ENCODE data around the gene DGKZ. TPM values are rescaled to one million over a fixed set of nuclear protein-coding genes. Genes with fewer than 3 reads are reported as not detected.
"Not testable (repeated sequence)": the region's sequence is repeated elsewhere in the genome, so short reads cannot be mapped to it uniquely, and the experiment has no call there.

The DGKZ gene
- total RNA-seq, 1 experiment from 2014 or later = 80.8 TPM

DNA sequence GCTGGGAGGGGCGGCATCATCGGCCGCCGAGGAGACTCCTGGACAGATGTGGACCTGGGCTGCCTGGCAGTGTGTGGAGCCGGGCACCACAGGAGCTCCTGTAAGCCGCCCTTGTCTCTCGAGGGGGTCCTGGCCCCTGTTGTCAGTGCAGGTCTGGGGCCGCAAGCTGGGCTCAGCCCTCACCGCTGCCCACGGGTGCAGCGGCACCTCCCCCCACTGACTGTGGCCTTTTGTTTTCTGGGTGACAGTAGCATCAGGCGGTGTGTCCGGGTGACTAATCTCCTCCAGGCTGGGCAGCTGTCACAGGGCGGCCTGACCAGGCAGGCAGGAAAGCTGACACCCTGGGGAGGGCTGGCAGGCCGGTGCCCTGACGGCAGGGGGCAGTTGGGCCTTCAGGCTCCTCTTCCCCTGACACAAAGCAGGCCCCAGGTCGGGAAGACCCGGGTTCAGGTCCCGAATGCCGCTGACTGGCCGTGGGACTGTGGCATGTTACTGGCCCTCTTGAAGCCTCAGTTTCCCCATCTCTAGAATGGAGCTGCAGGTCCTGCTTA is 16.3 kb downstream of the DGKZ start:
- Histone ChIP-seq H3K36me3 (replicated peaks; ENCODE audit: control insufficient read depth, insufficient read depth, low read length) (peaks cover 7% of the 10 kb centered on the region), H3K4me3 (ENCODE audit: insufficient read depth, low read depth, low read length) (no peak overlapping the region), H3K27me3 (ENCODE audit: control insufficient read depth, insufficient read depth, low read length) (no peaks in the 10 kb centered on the region)
- DNase-seq = no peak

DNA sequence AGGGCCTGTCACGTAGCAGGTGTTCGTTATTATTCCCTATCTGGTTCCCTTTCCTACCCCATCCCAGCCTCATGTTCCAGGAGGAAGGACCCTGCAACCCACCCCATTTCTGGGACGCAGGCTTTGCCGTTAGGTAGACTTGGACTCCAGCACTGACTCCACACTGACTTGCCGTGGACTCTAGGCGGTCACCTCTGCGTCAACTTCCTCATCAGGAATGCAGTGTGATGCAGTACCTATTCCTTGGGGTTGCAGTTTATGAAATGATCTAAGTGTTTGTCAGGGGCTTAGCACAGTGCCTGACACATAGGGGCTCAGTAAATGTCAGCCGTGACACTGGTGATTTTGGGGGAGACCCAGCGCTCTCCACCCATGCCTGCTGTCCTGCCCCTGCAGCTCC is 16.8 kb downstream of the DGKZ start:
- DNase-seq = no peak
- no peaks in the 10 kb centered on the region for H3K27me3 ChIP-seq (ENCODE audit: control insufficient read depth, insufficient read depth, low read length)
- peaks cover 9% of the 10 kb centered on the region for H3K36me3 ChIP-seq (replicated peaks; ENCODE audit: control insufficient read depth, insufficient read depth, low read length)
- no peak overlapping the region for H3K4me3 ChIP-seq (ENCODE audit: insufficient read depth, low read depth, low read length)

DNA sequence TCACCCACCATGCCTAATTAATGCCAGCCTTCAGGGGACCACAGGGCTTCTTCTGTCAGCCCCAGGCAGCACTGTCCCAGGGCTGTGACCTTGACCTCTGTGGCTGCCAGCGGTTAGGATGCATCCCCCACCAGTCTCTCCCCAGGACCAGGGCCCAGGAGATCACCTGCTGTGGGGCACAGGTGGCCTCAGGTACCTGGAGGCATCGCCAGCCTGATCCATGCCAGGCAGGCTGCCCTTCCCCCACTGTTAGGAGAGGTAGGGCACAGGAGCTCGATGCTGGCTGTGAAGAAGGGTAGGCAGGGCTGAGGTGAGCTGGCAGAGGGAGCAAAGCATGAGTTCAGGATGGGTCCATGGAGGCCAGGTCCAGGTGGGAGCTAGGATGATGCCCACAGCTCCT is 17.5 kb downstream of the DGKZ start:
- H3K36me3 ChIP-seq (replicated peaks; ENCODE audit: control insufficient read depth, insufficient read depth, low read length) = peaks cover 9% of the 10 kb centered on the region
- H3K27me3 ChIP-seq (ENCODE audit: control insufficient read depth, insufficient read depth, low read length) = no peaks in the 10 kb centered on the region
- no peak for DNase-seq
- no peak overlapping the region for H3K4me3 ChIP-seq (ENCODE audit: insufficient read depth, low read depth, low read length)

DNA sequence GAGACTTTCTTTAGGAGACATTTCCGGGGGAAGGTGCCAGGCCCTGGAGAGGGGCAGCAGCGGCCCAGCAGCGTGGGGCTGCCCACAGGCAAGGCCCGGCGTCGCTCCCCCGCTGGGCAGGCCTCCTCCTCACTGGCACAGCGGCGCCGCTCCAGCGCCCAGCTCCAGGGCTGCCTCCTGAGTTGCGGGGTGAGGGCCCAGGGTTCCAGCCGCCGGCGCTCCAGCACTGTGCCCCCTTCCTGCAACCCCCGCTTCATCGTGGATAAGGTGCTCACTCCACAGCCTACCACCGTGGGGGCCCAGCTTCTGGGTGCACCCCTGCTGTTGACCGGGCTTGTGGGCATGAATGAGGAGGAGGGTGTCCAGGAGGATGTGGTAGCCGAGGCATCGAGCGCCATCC is 19.0 kb downstream of the DGKZ start:
- DNase-seq = no peak
- Histone ChIP-seq H3K36me3 (replicated peaks; ENCODE audit: control insufficient read depth, insufficient read depth, low read length) (peaks cover 16% of the 10 kb centered on the region), H3K27me3 (ENCODE audit: control insufficient read depth, insufficient read depth, low read length) (no peaks in the 10 kb centered on the region), H3K4me3 (ENCODE audit: insufficient read depth, low read depth, low read length) (no peak overlapping the region)

DNA sequence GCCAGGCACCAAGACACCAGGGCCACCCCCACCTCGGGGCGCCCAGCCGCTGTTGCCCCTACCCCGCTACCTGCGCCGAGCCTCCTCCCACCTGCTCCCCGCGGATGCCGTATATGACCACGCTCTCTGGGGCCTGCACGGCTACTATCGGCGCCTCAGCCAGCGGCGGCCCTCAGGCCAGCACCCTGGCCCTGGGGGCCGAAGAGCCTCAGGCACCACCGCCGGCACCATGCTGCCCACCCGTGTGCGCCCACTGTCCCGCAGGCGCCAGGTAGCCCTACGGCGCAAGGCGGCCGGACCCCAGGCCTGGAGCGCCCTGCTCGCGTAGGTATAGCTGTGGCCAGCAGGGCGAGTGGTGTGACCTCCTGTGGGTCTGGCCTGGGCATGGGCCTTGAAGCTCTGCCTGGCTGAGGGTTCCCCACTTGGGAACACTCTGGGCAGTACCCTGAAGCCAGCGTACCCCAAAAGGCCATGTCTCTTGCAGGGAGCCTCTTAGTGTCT is 19.4 kb downstream of the DGKZ start:
- DNase-seq = no peak
- Histone ChIP-seq H3K4me3 (ENCODE audit: insufficient read depth, low read depth, low read length) (no peak overlapping the region), H3K27me3 (ENCODE audit: control insufficient read depth, insufficient read depth, low read length) (no peaks in the 10 kb centered on the region), H3K36me3 (replicated peaks; ENCODE audit: control insufficient read depth, insufficient read depth, low read length) (peaks cover 17% of the 10 kb centered on the region)

DNA sequence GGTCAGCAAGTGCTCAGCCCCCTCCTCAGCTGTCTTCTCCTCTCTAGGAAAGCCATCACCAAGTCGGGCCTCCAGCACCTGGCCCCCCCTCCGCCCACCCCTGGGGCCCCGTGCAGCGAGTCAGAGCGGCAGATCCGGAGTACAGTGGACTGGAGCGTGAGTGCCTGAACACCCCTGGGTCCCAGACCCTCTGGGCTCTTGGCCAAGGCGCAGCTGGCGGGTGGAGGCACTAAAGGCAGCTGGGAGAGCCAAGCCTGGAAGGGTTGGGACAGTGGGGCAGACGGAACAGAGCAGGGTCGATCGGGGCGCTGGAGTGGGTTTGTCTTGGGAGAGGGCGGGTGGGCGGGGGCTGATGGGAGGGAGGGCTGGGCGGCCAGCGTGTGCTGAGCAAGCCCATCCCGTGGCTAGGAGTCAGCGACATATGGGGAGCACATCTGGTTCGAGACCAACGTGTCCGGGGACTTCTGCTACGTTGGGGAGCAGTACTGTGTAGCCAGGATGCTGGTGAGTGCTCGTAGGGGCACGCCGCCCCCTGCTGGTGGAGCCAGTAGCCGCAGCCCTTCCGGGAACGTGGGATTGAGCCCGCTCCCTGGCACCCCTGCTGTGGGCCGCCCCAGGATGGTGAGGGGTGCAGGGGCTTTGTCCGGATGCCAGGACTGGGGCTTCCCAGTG is 20.1 kb downstream of the DGKZ start:
- no peaks in the 10 kb centered on the region for H3K27me3 ChIP-seq (ENCODE audit: control insufficient read depth, insufficient read depth, low read length)
- peaks cover 18% of the 10 kb centered on the region for H3K36me3 ChIP-seq (replicated peaks; ENCODE audit: control insufficient read depth, insufficient read depth, low read length)
- peak; percentile 95 for DNase-seq
- H3K4me3 ChIP-seq (ENCODE audit: insufficient read depth, low read depth, low read length) = no peak overlapping the region

DNA sequence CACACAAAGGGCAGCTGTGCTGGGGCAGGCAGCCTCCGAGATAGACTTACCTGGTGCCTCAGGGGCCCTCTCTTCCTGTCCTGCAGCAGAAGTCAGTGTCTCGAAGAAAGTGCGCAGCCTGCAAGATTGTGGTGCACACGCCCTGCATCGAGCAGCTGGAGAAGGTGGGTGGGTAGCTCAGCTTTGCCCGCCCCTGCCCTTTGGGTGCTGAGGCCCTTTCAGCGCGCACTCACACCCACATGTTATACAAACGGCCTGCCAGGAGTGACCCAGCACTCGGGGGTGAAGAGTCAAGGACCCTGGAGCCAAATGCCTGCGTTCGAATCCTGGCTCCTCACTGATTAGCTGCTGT is 20.6 kb downstream of the DGKZ start:
- peaks cover 20% of the 10 kb centered on the region for H3K36me3 ChIP-seq (replicated peaks; ENCODE audit: control insufficient read depth, insufficient read depth, low read length)
- no peaks in the 10 kb centered on the region for H3K27me3 ChIP-seq (ENCODE audit: control insufficient read depth, insufficient read depth, low read length)
- no peak overlapping the region for H3K4me3 ChIP-seq (ENCODE audit: insufficient read depth, low read depth, low read length)
- DNase-seq = no peak

DNA sequence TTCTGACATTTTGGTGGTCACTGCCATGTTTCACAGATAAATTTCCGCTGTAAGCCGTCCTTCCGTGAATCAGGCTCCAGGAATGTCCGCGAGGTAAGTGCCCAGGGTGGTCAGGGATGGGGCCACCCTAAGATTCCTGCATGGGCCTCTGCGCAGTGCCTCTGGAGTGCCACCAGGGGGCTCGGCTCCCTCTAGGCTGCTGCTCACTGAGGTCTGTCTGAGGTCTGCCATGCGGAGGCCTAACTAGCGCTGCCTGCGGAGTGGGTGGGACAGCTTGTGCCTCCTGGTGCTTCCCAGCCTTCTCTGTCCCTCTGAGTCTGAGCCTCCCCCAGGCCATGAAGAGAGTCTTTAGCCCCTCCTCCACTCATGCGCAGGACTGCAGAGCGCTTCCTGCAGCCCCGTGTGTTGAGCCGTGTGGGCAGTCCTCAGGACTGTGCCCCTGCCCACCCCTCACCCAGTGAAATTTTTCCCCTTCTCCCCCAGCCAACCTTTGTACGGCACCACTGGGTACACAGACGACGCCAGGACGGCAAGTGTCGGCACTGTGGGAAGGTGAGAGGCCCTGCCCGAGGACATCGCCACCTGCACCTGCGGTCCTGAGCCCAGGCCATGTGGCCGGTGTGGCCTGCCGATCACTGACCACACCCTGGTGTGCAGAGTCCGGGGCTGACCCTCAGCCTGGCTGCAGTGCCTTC is 22.3 kb downstream of the DGKZ start:
- Histone ChIP-seq H3K36me3 (replicated peaks; ENCODE audit: control insufficient read depth, insufficient read depth, low read length) (peaks cover 22% of the 10 kb centered on the region), H3K4me3 (ENCODE audit: insufficient read depth, low read depth, low read length) (no peak overlapping the region), H3K27me3 (ENCODE audit: control insufficient read depth, insufficient read depth, low read length) (no peaks in the 10 kb centered on the region)
- DNase-seq = peak; percentile 94

DNA sequence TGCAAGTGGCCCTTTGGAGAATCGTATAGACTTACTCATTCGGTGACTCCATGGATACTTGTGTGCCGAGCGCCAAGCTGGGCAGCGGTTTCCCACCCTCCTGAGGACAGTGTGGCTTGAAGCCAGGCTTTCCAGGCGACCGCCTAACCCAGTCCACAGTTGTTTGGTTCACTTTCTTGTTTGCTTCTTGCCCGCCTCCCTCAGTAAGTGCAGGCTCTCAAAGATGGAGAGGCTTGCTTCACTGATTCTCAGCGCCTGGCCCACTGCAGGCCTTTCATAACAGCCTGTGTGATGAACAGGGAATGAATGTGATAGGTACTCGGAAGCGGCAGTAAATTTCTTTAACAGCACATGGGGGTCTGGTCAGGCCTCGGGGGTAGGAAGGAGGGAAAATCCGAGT is 23.0 kb downstream of the DGKZ start:
- H3K27me3 ChIP-seq (ENCODE audit: control insufficient read depth, insufficient read depth, low read length) = no peaks in the 10 kb centered on the region
- no peak for DNase-seq
- peaks cover 26% of the 10 kb centered on the region for H3K36me3 ChIP-seq (replicated peaks; ENCODE audit: control insufficient read depth, insufficient read depth, low read length)
- no peak overlapping the region for H3K4me3 ChIP-seq (ENCODE audit: insufficient read depth, low read depth, low read length)

DNA sequence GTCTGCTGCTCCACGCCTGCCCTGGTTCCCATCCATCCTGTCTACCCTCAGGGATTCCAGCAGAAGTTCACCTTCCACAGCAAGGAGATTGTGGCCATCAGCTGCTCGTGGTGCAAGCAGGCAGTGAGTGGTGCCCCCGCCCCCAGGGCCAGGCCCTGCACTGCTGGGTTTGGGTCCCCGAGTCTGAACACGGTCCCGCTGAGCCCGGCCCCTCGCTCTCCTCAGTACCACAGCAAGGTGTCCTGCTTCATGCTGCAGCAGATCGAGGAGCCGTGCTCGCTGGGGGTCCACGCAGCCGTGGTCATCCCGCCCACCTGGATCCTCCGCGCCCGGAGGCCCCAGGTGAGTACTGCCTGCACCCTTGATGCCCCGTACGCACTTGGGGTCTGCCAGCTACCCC is 24.0 kb downstream of the DGKZ start:
- not testable (repeated sequence) for DNase-seq
- peaks cover 29% of the 10 kb centered on the region for H3K36me3 ChIP-seq (replicated peaks; ENCODE audit: control insufficient read depth, insufficient read depth, low read length)

DNA sequence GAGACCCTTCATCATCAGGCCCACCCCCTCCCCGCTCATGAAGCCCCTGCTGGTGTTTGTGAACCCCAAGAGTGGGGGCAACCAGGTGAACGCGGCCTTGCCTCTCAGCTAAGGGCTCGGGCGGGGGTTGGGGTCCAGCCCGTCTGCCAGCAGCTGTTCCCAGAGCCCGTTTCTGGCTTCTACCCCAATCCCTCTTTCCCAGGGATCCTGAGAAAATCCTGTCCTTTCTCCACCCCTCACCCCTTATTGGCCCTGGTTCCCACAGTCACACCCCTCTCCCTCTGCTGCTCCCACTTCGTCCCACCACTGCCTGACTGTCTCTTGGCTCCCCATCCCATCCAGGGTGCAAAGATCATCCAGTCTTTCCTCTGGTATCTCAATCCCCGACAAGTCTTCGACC is 24.8 kb downstream of the DGKZ start:
- Histone ChIP-seq H3K36me3 (replicated peaks; ENCODE audit: control insufficient read depth, insufficient read depth, low read length) (peaks cover 33% of the 10 kb centered on the region), H3K27me3 (ENCODE audit: control insufficient read depth, insufficient read depth, low read length) (no peaks in the 10 kb centered on the region), H3K4me3 (ENCODE audit: insufficient read depth, low read depth, low read length) (no peak overlapping the region)
- DNase-seq = no peak

More for the DNA sequence above, 24.0 kb downstream of the DGKZ start:
- not testable (repeated sequence) for H3K4me3 ChIP-seq (ENCODE audit: insufficient read depth, low read depth, low read length); H3K27me3 ChIP-seq (ENCODE audit: control insufficient read depth, insufficient read depth, low read length)

DNA sequence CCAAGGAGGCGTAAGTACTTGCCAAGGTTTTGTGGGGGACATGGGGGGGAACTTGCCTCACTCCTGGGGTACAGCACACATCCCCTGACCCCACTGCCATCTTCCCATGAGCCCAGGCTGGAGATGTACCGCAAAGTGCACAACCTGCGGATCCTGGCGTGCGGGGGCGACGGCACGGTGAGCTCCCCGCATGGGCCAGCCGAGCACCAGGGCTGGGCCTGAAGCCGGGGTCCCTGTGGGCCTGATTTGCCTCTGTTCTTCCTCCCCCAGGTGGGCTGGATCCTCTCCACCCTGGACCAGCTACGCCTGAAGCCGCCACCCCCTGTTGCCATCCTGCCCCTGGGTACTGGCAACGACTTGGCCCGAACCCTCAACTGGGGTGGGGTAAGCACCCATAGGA is 25.2 kb downstream of the DGKZ start:
- H3K36me3 ChIP-seq (replicated peaks; ENCODE audit: control insufficient read depth, insufficient read depth, low read length) = peaks cover 33% of the 10 kb centered on the region
- DNase-seq; H3K4me3 ChIP-seq (ENCODE audit: insufficient read depth, low read depth, low read length); H3K27me3 ChIP-seq (ENCODE audit: control insufficient read depth, insufficient read depth, low read length): not testable (repeated sequence)

DNA sequence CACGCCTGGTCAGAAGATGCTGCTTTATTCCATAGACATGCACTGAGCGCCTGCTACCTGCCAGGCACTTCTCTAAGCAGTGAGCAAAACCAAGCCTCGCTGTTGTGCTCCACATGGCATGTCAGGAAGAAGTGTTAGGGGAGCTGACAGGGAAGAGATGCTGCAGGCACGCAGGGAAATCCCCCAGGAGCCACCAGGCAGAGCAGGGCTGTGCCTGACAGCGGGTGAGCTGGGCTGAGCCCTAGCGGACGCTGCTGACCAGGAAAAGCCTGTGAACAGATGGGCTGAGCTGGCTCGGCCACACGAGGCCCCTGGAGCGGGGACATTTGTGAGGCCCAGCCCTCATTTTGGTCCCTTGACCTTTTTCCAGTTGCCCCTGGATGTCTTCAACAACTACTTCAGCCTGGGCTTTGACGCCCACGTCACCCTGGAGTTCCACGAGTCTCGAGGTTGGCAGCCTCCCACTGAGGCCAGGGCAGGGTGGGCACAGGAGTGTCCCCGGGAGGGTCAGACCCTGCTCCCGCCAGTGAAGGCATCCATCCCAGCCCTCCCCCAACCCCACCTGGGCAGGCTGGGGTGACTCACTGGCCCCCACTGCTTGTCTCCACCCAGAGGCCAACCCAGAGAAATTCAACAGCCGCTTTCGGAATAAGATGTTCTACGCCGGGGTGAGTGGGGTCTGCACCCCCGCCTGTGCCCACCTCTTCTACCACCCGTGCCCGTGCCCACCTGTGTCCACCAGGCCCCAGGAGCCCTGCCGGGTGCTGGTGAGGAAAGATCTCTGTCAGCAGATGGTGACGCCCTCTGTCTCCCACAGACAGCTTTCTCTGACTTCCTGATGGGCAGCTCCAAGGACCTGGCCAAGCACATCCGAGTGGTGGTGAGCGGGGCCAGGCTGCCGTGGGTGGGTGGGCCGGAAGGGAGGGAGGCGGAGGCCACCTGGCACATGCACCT is 26.8 kb downstream of the DGKZ start:
- DNase-seq = no peak
- no peaks in the 10 kb centered on the region for H3K27me3 ChIP-seq (ENCODE audit: control insufficient read depth, insufficient read depth, low read length)
- H3K4me3 ChIP-seq (ENCODE audit: insufficient read depth, low read depth, low read length) = no peak overlapping the region
- H3K36me3 ChIP-seq (replicated peaks; ENCODE audit: control insufficient read depth, insufficient read depth, low read length) = peaks cover 26% of the 10 kb centered on the region

DNA sequence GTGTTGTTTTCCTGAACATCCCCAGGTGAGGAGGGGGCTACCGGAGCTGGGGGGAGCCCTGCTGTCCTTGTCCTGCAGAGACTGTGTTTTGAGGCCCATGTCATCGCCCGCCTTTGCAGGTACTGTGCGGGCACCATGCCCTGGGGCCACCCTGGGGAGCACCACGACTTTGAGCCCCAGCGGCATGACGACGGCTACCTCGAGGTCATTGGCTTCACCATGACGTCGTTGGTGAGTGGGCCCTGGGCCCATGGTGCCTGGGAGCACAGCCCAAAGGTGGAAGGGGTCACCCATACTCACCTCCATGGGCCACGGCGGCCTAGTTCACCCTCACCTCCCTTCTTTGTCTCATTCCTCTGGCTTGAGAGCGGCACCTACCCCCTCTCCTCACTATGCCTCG is 27.6 kb downstream of the DGKZ start:
- Histone ChIP-seq H3K4me3 (ENCODE audit: insufficient read depth, low read depth, low read length) (no peak overlapping the region), H3K36me3 (replicated peaks; ENCODE audit: control insufficient read depth, insufficient read depth, low read length) (peaks cover 26% of the 10 kb centered on the region), H3K27me3 (ENCODE audit: control insufficient read depth, insufficient read depth, low read length) (no peaks in the 10 kb centered on the region)
- DNase-seq = no peak
